HCT116 (cell line): ENCODE measurements around the gene ARR3. TPM values are rescaled to one million over a fixed set of nuclear protein-coding genes. Genes with fewer than 3 reads are reported as not detected.

ENCODE experiments used
- ATAC-seq: fragments of 200-7000 bp; cut with Tn5 transposase; 2 replicates; pipeline ENCODE4 v1.9.1; 2020; ENCODE audit warnings: mild to moderate bottlenecking, moderate library complexity
- Bru-seq: library from RNA; stranded (reverse); fragments of 400-500 nt; gene quantifications from one replicate; lab custom pipeline; 2021; lab: Mats Ljungman, UMichigan
- BruChase-seq, 2 experiments: library from RNA; stranded (reverse); fragments of 400-500 nt; gene quantifications; one replicate each; lab custom pipeline; 2021; lab: Mats Ljungman, UMichigan
- BruUV-seq: library from RNA; stranded (reverse); fragments of 400-500 nt; replicated peaks from 2 replicates; lab custom pipeline; 2021; lab: Mats Ljungman, UMichigan
- CTCF ChIA-PET: fragments of 300-600 bp; sonication (Branson Sonifier 250); formaldehyde crosslinking; loops from one replicate; lab custom pipeline; 2021; ENCODE audit warnings: antibody characterized with exemption; lab: Charles Lee
- POLR2A ChIA-PET: fragments of 300-600, 350-600 bp; sonication (Branson Sonifier 250); formaldehyde crosslinking; loops from one replicate; lab custom pipeline; 2021; ENCODE audit warnings: antibody characterized with exemption; lab: Charles Lee
- RAD21 ChIA-PET, 2 experiments: fragments of 300-600 bp; sonication (Branson Sonifier 250); formaldehyde crosslinking; loops; one replicate each; lab custom pipeline; 2023; ENCODE audit warnings: low total read pairs in 2 of 2; ENCODE audit not compliant: uncharacterized antibody in 2 of 2, unreplicated experiment in 2 of 2, low non-redundant PET in 1 of 2; lab: Charles Lee
- DNase-seq: peaks from one replicate; pipeline ENCODE4 v3.0.0-alpha.2; 2010; ENCODE audit warnings: low read depth, low spot score
- H2AFZ ChIP-seq: fragments of 200-600 bp; shearing (Covaris generic), sonication (generic); 2 replicates; pipeline ENCODE4 v1.6.1; 2017; ENCODE audit warnings: low read depth, mixed run types, mixed read lengths, antibody characterized with exemption, low read length; ENCODE audit not compliant: poor library complexity, severe bottlenecking
- H3K27ac ChIP-seq: 2 replicates; pipeline ENCODE4 v1.5.1; 2012; ENCODE audit warnings: low read depth, low read length
- H3K27me3 ChIP-seq: fragments of 200-600 bp; sonication (generic); 2 replicates; pipeline ENCODE4 v1.6.1; 2016; ENCODE audit warnings: mixed run types, low read length, mixed read lengths; ENCODE audit not compliant: insufficient read depth
- H3K36me3 ChIP-seq, 2 experiments: fragments of 200-500 bp in 1 of 2; fragments of 200-600 bp in 1 of 2; sonication (Bioruptor generic) in 1 of 2; sonication (generic) in 1 of 2; 2 replicates each; pipeline versions ENCODE4 v1.5.1 to v1.6.1; 2014 to 2016; ENCODE audit warnings: low read length in 2 of 2, inconsistent platforms in 1 of 2, mixed read lengths in 1 of 2, mixed run types in 1 of 2; ENCODE audit not compliant: insufficient read depth in 2 of 2, control insufficient read depth in 1 of 2
- H3K4me1 ChIP-seq, 2 experiments: fragments of 200-600 bp in 1 of 2; sonication (generic) in 1 of 2; 2 replicates each; pipeline versions ENCODE4 v1.5.1 to v1.6.1; 2012 to 2017; ENCODE audit warnings: low read length in 2 of 2, inconsistent platforms in 1 of 2, mild to moderate bottlenecking in 1 of 2, mixed read lengths in 1 of 2, mixed run types in 1 of 2, moderate library complexity in 1 of 2; ENCODE audit not compliant: insufficient read depth in 2 of 2, control insufficient read depth in 1 of 2
- H3K4me2 ChIP-seq: fragments of 200-600 bp; sonication (generic); 2 replicates; pipeline ENCODE4 v1.6.1; 2017; ENCODE audit warnings: mixed run types, low read length, mixed read lengths
- H3K4me3 ChIP-seq, 2 experiments: fragments of 200-600 bp in 1 of 2; sonication (generic) in 1 of 2; replicated peaks in 1 of 2; 2 replicates each; pipeline ENCODE4 v1.5.1; 2011 to 2016; ENCODE audit warnings: low read length in 2 of 2, control low read depth in 1 of 2, low read depth in 1 of 2, mild to moderate bottlenecking in 1 of 2, mixed read lengths in 1 of 2, mixed run types in 1 of 2
- H3K79me2 ChIP-seq: fragments of 200-600 bp; sonication (generic); 2 replicates; pipeline ENCODE4 v1.6.1; 2017; ENCODE audit warnings: mild to moderate bottlenecking, mixed run types, low read length, moderate library complexity, mixed read lengths; ENCODE audit not compliant: insufficient read depth
- H3K9ac ChIP-seq: fragments of 200-600 bp; sonication (generic); 2 replicates; pipeline ENCODE4 v1.6.1; 2016; ENCODE audit warnings: low read length, mixed read lengths
- H3K9me2 ChIP-seq: fragments of 200-600 bp; sonication (generic), shearing (Covaris generic); 2 replicates; pipeline ENCODE4 v1.6.1; 2017; ENCODE audit warnings: mixed run types, mild to moderate bottlenecking, moderate library complexity; ENCODE audit not compliant: insufficient read depth
- H3K9me3 ChIP-seq, 2 experiments: fragments of 200-500 bp in 1 of 2; fragments of 200-600 bp in 1 of 2; sonication (Bioruptor generic) in 1 of 2; sonication (generic) in 1 of 2; 2 replicates each; pipeline ENCODE4 v1.6.1; 2014 to 2017; ENCODE audit warnings: low read length in 2 of 2, mixed read lengths in 2 of 2, inconsistent platforms in 1 of 2, low read depth in 1 of 2, mild to moderate bottlenecking in 1 of 2, mixed run types in 1 of 2, moderate library complexity in 1 of 2; ENCODE audit not compliant: control insufficient read depth in 1 of 2, insufficient read depth in 1 of 2
- H4K20me1 ChIP-seq: fragments of 200-600 bp; sonication (generic), shearing (Covaris generic); 2 replicates; pipeline ENCODE4 v1.6.1; 2017; ENCODE audit warnings: mixed run types, mild to moderate bottlenecking, moderate library complexity; ENCODE audit not compliant: insufficient read depth
- ATF3 ChIP-seq: IDR thresholded peaks from 2 replicates; pipeline ENCODE4 v1.6.1; 2012
- FOSL1 ChIP-seq: IDR thresholded peaks from 2 replicates; pipeline ENCODE4 v1.6.1; 2012; ENCODE audit warnings: low read depth
- JUND ChIP-seq: IDR thresholded peaks from 2 replicates; pipeline ENCODE4 v1.6.1; 2012
- POLR2AphosphoS5 ChIP-seq: IDR thresholded peaks from 2 replicates; pipeline ENCODE4 v1.6.1; 2011; ENCODE audit warnings: mild to moderate bottlenecking, low read depth, low read length, moderate library complexity
- RAD21 ChIP-seq: IDR thresholded peaks from 2 replicates; pipeline ENCODE4 v1.6.1; 2012; ENCODE audit warnings: low read depth, mild to moderate bottlenecking
- REST ChIP-seq: IDR thresholded peaks from 2 replicates; pipeline ENCODE4 v1.6.1; 2012; ENCODE audit warnings: low read depth
- TCF7L2 ChIP-seq: IDR thresholded peaks from 2 replicates; pipeline ENCODE4 v1.7.0; 2011; ENCODE audit warnings: borderline replicate concordance, inconsistent platforms; ENCODE audit not compliant: insufficient read depth, insufficient read length; ENCODE audit errors: extremely low read depth
- ZFX ChIP-seq: fragments of 450-650 bp; IDR thresholded peaks from 2 replicates; pipeline ENCODE4 v1.6.1; 2017
- intact Hi-C: fragments of 100-400 bp; cut with micrococcal nuclease; formaldehyde crosslinking; loops from 2 replicates; pipeline ENCODE4 v1.10.0; 2022
- long read RNA-seq: library from polyadenylated mRNA; unstranded; transcript quantifications from one replicate; pipeline ENCODE4 v2.0.0, GENCODE V29; 2021; ENCODE audit not compliant: unreplicated experiment
- polyA plus RNA-seq: library from polyadenylated mRNA; unstranded; fragments of >200 nt; gene quantifications from 2 replicates; pipeline ENCODE4 v1.2.1, GENCODE V29; 2012; ENCODE audit warnings: missing spikeins
- total RNA-seq: library from RNA; stranded (reverse); gene quantifications from one replicate; pipeline ENCODE4 v1.2.1, GENCODE V29; 2021; ENCODE audit not compliant: unreplicated experiment

ARR3 gene
- total RNA-seq (not detected), Bru-seq, nascent RNA (percentile 14 among the genes with signal in this experiment), BruChase-seq, experiment 1, labeled RNA remaining after a 6-hour chase (percentile 11 among the genes with signal in this experiment), BruChase-seq, experiment 2, labeled RNA remaining after a 2-hour chase (percentile 16 among the genes with signal in this experiment)
- polyA plus RNA-seq = 0.10 TPM in 1 of 2 replicates, not detected in the other
- long read RNA-seq = 0 reads

- ChIA-PET RAD21 (no interaction called here), POLR2A (no interaction called here)
These were observed at the start of gene ARR3 for GRCh38 chrX:70268034-70268433. TSS of gene ARR3 (plus strand) at chrX:70268334. CDS start at chrX:70269386, 1,052 bp downstream.

GRCh38 chrX:70219938-70220764 lies 48.0 kb upstream of the ARR3 start:
- TF ChIP-seq ATF3 (no peak), ZFX (no peak), REST (no peak), POLR2AphosphoS5 (peak; percentile 24; the same call in 1 of the 2 replicates), TCF7L2 (peak; percentile 7), JUND (0 out of 2 replicates have a peak, but pooled peaks have one; percentile 23), FOSL1 (no peak), RAD21 (no peak)
- Histone ChIP-seq H3K27ac (no peak overlapping the region), H3K9me2 (no peaks in the 10 kb centered on the region), H3K79me2 (no peaks in the 10 kb centered on the region), H3K27me3 (no peaks in the 10 kb centered on the region), H2AFZ (peak overlapping the region; percentile 45), H3K36me3 (no peaks in the 10 kb centered on the region), H4K20me1 (no peaks in the 10 kb centered on the region), H3K9me3 (no peaks in the 10 kb centered on the region), H3K4me2 (peak overlapping the region; percentile 62), H3K4me1 (peaks cover 8 to 16% of the 10 kb centered on the region in 2 experiments), H3K9ac (peak overlapping the region; percentile 17; the same call in 1 of the 2 replicates), H3K4me3 (0 out of 4 replicates have a peak overlapping the region, but pooled peaks of 1 of the 2 experiments have one; percentile 11)
- peak; percentile 50 for DNase-seq
- ChIA-PET CTCF (no interaction called here), RAD21 (no interaction called here), POLR2A (no interaction called here)
- peak; percentile 96 for ATAC-seq
- no TSS peak for BruUV-seq
- intact Hi-C loops = no loop called here

More at GRCh38 chrX:70268034-70268433, at the start of gene ARR3:
- Histone ChIP-seq H4K20me1 (no peaks in the 10 kb centered on the region), H3K9ac (no peak within 1 kb of the TSS), H3K4me2 (no peak within 1 kb of the TSS), H3K9me2 (no peaks in the 10 kb centered on the region), H3K9me3 (no peaks in the 10 kb centered on the region), H3K4me3 (no peak within 1 kb of the TSS), H3K27me3 (no peaks in the 10 kb centered on the region), H3K79me2 (no peaks in the 10 kb centered on the region), H2AFZ (no peak within 1 kb of the TSS)
- no TSS peak for BruUV-seq
- intact Hi-C loops = no loop called here
- CTCF ChIA-PET = no interaction called here
- TF ChIP-seq TCF7L2 = no peak
- TF ChIP-seq, all 23 proteins: peak for 0
- ATAC-seq = no peak
- Histone ChIP-seq H3K4me1 (no peaks in the 10 kb centered on the region), H3K27ac (no peak within 1 kb of the TSS), H3K36me3 (no peaks in the 10 kb centered on the region)
- no peak for DNase-seq
